Measurements from ENCODE around the gene PRDM5.

DNA sequence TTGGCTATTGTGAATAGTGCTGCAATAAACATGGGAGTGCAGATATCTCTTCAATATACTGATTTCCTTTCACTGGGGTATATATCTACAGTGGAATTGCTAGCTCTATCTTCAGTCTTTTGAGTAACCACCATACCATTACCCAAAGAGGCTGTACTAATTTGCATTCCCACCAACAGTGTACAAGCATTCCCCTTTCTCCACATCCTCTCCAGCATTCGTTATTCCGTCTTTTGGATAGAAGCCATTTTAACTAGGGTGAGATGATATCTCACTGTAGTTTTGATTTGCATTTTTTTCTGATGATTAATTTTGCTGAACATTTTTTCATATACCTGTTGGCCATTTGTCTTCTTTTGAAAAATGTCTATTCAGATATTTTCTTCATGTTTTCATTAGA lies 110.3 kb downstream of the PRDM5 start:
- TF ChIP-seq, protein P1, sequence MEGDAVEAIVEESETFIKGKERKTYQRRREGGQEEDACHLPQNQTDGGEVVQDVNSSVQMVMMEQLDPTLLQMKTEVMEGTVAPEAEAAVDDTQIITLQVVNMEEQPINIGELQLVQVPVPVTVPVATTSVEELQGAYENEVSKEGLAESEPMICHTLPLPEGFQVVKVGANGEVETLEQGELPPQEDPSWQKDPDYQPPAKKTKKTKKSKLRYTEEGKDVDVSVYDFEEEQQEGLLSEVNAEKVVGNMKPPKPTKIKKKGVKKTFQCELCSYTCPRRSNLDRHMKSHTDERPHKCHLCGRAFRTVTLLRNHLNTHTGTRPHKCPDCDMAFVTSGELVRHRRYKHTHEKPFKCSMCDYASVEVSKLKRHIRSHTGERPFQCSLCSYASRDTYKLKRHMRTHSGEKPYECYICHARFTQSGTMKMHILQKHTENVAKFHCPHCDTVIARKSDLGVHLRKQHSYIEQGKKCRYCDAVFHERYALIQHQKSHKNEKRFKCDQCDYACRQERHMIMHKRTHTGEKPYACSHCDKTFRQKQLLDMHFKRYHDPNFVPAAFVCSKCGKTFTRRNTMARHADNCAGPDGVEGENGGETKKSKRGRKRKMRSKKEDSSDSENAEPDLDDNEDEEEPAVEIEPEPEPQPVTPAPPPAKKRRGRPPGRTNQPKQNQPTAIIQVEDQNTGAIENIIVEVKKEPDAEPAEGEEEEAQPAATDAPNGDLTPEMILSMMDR (IDR thresholded peaks at IDR 0.05): no peak
- TF ChIP-seq POLR2A (IDR thresholded peaks at IDR 0.05): no peak

Data from right lobe of liver (tissue), 4 donors.